HL-60/S4 treated with retinoic acid at 250 ng/mL for 4 days and 3 days (cell line): Measurements from ENCODE around the gene DOCK11.
"Not testable (repeated sequence)": the region's sequence is repeated elsewhere in the genome, so short reads cannot be mapped to it uniquely, and the experiment has no call there.

Experiments
- in situ Hi-C: fragments of 300-500 bp; cut with MboI; formaldehyde crosslinking; loops from 2 replicates; pipeline ENCODE4 v1.7.0; 2022; ENCODE audit warnings: low sequenced_read_pairs

Gene DOCK11

DNA sequence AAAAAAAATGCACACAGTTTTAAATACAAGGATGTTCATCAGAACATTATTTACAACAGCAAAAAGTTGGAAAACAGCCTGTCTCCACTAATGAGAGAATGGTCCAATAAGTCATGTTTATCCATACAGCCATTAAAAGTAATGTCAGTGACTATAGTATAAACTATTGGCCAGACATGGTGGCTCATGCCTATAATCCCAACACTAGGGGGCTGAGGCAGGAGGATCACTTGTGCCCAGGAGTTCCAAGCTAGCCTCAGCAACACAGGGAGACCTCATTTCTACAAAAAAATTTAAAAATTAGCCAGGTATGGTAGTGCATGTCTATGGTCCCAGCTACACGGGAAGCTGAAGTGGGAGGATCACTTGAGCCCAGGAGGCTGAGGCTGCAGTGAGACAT is 183.7 kb downstream of the DOCK11 start:
- in situ Hi-C loops = no loop called here

DNA sequence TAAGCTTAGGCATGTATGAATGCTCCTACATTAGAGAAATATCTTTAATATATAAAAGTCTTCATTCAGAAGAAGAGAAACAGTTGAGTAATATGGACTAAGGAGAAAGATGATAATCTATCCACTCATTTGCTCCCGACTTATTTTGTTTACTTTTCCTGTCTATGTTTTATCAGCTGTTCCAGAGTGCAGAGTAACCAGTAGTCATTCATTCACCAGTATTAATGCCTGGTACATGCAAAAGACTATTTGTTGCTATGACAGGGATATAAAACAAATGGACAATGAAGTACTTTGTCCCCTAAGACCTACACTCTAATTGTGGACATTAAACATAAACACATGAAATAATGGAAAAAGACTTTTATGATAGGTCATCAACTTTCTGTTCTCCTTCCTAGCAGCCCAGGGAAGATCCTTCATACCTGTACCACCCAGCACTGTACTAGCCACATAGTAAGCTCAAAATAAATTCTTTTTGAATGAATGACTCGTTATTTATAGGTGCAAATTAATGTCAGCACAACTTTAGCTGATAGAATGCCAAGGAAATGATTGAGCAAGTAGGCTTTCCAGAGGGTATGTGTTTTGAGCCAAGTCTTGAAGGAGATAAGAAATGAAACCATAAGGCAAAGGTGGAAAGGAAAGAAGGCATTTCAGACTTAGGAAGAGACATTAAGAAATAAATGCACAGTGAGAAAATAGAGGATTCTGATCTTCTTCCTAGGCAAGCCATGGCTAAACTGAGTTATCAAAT is 186.8 kb downstream of the DOCK11 start:
- in situ Hi-C loops = no loop called here

DNA sequence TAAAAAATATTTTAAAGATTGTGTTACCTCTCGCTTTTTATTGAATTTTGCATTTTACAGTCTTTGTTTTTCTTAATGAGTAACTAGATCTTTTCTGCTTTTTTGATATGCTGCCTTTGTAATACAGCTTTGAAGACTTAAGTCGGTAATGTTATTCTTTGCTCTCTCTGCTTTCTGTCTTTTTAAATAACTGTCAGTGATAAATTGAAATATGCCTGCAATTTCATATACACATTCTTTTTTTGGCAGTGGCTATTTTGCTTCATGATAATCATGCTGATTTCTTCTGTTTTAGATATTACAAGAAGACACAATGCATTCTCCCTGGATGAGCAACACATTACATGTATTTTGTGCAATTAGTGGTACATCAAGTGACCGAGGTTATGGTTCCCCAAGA is 189.8 kb downstream of the DOCK11 start:
- in situ Hi-C loops = no loop called here

DNA sequence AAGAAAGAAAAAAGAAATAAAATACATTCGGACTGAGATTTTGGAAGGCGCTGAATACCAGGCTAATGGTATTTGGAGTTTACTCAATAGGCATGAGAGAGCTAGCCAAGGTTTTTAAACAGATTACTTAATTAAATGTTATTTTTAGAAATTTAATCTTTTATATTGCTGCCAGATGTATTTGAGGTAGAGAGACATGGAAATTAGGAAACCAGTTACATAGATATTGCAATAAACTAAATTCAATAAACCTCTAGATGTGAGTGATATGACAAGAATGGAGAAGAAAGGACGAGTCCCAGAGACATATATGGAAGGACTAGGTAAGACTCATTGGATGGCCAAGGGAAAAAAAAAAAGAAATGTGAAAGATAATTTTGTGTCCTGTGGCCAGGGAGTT is 193.3 kb downstream of the DOCK11 start:
- in situ Hi-C loops = no loop called here

DNA sequence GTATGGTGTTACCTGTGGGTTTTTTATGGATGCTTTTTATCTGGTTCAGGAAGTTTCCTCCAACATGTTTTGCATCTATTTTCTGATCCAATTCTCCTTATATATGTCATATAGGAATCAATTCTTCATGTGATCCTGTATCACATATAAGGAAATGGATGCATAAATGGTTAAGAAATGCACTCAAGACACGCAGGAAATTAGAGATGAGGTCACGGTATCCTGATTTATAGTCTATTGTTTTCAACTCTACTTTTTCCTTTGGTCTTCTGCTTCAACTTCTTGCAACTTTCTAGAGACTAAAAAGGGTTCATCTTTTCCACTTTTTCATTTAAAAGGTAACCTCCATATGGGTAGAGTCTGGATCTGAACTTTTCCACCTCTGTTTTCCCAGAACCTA is 198.2 kb downstream of the DOCK11 start:
- in situ Hi-C loops = no loop called here

DNA sequence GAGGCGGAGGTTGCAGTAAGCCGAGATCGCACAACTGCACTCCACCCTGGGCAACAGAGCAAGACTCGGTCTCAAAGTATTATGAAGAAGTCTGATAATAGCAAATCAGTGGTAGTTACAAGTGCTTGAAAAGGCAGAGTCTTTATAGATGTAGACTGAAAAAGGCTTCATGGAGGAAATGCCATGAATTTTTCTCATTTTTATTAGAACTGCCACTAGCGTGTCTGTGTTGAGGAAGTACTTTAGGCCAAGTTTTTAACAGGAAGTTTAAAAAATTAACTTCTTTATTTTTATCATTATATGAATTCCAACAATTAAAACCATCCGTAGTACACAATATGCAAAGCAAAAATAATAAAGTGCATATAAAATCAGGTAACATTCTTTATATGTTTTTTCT is 199.0 kb downstream of the DOCK11 start:
- in situ Hi-C loops = no loop called here

DNA sequence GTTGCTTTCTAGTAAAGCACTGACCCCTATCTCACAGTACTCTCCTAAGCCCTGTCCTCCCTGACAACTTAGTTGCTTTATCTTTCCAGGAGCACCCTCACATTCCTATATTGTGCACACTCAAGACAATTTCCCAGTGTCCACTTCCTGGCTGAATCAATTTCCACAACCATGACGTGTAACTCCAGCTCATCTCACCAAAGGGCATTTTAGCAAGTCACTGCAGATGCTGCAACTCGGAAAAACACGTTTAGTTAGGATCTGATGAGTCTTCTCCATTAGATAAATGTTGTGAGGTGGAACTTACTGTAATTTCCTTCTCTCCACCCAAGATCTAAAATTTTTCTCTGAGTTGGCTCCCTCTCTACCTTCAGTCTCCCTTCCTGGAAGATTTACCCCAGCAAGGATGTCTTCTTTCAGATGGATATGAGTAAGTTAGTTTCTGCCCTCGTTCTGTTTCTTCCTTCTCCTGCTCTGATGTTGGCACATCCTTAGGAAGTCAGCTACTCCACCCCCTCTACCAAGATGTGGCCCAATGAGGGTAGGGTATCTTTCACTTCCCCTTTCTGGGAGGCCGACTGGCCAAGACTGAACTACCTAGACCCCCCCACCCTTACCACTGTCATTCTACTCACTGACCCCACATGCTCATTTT is 203.0 kb downstream of the DOCK11 start:
- in situ Hi-C loops = no loop called here

DNA sequence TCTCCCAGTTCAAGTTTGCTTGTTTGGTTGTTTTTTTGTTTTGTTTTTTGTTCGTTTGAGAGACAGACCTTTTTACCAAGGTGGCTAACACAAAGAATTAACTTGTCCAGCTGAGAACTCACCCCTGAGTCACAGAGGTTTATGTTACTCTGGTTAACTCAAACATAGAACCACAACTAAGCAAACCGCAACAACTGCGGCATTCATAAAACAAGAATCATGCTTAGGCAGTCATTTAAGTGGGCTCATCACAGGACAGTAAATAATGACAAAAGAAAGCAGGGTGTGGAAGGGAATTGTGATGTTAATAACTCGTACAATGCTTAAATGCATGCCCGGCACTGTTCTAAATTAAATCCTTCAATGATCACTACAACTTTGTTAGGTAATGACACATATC is 207.1 kb downstream of the DOCK11 start:
- in situ Hi-C loops = no loop called here

DNA sequence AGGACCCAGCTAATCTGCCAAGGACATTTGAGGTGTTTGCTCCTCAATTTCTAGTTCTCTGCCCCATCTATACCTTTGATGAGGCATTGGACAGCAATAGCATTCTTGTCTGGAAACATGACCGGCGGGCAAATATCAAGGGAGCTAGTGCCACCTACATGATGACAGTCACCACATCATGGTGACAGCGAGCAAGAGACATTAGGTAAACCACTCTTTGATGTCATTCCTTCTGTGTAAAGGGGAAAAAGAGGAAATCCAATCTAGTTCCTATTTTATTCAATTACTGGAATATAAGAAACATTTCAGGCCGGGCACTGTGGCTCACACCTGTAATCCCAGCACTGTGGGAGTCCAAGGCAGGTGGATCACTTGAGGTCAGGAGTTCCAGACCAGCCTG is 211.1 kb downstream of the DOCK11 start:
- in situ Hi-C loops = no loop called here

DNA sequence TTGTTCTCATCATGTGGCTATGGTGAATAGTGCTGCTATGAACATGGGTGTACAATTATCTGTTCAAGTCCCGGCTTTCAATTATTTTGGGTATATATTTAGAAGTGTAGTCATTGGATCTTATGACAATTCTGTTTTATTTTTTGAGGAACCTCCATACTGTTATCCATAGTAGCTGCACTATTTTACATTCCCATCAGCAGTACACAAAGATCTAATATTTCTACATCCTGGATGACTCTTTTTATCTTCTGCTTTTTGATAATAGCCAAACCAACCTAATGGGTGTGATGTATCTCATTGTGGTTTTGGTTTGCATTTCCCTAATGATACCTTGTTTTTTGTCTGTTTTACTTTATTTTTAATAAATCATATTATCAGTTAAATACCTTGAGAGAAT is 218.9 kb downstream of the DOCK11 start:
- in situ Hi-C loops = no loop called here

DNA sequence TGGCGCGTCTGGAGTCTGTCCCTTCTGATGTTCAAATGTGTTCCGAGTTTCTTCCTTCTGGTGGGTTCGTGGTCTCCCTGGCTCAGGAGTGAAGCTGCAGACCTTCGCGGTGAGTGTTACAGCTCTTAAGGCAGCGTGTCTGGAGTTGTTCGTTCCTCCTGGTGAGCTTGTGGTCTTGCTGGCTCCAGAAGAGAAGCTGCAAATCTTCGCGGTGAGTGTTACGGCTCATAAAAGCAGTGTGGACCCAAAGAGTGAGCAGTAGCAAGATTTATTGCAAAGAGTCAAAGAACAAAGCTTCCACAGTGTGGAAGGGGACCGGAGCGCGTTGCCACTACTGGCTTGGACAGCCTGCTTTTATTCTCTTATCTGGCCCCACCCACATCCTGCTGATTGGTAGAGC is 220.3 kb downstream of the DOCK11 start:
- in situ Hi-C loops = not testable (repeated sequence)

DNA sequence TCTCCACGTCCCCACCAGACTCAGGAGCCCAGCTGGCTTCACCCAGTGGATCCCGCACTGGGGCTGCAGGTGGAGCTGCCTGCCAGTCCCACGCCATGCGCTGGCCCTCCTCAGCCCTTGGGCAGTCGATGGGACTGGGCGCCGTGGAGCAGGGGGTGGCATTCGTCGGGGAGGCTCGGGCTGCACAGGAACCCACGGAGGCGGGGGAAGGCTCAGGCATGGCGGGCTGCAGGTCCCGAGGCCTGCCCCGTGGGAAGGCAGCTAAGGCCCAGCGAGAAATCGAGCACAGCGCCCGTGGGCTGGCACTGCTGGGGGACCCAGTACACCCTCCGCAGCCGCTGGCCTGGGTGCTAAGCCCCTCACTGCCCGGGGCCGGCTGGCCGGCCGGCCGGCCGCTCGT is 221.2 kb downstream of the DOCK11 start:
- in situ Hi-C loops = not testable (repeated sequence)

DNA sequence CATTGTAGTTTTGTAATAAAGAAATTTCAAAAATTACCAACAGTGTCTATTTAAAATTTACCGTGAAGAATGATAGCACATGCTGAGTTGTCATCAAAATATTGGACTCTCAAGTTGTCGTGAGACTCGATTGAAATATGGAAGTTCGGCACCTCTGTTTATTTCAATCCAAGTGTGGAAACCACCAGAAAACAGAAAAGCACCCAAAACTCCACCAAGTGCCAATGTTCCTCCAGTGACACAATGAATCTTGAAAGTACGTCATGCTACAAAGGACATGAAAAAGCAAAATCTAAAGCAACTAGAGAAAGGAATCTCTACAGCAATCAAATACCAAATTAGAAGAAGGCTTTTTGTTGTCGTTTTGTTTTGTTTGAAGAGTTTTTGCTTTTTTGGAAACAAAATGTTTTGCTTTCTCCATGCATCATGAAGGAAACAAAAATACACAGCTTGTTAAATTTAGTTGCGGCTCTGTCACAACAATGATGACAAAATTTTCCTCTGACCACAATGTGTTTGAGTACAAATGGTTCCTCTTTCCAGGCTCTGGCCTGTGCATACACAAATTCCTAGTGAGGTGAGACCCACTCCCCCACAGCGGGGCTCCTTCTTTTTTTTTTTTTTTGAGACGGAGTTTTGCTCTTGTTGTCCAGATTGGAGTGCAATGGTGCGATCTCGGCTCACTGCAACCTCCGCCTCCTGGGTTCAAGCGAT is 222.2 kb downstream of the DOCK11 start:
- in situ Hi-C loops = no loop called here

DNA sequence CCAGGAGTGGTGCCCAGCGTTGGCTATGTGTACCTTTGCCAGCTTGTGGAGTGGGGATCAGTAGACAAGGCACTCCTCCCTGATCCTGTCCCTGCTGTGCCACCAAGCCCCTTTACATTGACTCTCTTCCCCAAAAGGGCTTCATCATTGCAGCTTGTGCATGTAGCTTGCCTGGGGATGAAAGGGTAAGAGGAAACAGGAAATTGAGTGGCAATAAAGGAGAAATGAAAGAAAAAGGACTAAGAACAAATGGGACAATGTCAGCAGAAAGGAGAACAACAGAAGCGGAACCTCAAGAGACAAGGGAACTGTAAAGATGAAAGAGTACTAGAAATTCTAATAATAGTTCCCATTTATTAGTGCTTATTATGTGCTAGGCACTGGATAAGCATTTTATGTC is 223.1 kb downstream of the DOCK11 start:
- in situ Hi-C loops = no loop called here

DNA sequence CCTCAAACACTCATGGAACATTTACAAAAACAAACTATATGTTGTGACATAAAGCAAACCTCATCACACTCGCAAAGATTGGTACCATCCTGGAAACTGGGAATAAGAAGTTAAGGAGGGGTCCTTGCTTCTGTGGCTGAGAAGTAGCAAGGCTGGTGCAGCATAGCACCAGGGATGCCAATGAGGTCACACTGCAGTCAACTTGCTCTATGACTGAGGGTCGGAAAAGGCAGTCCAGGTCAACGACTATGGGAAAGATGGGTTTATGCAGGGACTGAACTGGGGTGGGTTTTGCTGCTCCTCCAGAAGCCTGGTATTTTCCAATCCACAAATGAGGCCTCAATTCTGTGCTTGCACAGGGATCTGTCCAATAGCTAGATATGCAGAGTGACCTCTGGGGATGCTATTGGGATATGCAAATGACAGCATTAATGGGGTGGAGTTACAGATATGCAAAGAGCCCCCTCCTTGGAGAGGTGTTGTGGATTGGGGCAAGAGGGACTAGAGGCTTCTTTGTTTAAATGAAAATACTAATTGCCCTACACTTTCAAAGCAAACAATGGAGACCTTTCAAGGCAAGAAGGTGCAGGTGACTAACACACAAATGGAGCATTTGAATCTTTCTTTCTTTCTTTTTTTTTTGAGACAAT is 224.6 kb downstream of the DOCK11 start:
- in situ Hi-C loops = no loop called here

DNA sequence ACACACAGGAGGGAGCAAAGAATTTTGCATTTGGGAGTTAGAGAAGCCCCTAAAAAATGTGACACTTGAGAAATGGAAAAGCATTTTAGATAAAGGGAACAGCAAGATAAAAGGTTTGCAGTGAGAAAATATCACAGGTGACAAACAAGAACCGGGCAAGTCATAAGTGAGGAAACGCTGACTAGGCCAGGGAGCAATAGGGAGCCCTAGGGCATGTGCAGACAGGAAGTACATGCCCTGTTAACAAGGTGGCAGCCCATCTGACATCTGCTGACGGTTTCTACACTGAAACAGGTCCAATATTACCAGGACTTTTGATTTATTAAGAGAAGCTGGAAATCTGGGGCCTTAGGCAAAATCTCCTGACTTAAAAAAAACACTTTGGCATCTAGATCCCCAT is 227.8 kb downstream of the DOCK11 start:
- in situ Hi-C loops = no loop called here

DNA sequence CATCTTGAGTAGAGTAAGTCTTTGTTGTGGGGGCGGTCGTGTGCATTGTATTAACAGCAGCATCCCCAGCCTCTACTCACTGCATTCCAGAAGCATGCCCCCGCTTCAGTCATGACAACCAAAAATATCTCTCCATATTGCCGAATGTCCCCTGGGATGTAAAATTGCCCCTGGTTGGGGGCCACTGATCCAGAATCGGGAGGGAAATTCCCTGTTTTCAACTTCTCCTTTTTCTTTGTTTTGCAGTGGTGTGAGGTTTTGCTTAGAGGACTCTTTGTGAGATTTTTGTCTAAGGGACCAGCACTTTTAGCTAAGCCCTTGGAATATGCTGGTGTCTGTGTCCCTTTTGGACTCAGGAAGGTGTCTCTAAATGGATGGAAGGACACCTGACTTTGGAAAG is 228.8 kb downstream of the DOCK11 start:
- in situ Hi-C loops = no loop called here

DNA sequence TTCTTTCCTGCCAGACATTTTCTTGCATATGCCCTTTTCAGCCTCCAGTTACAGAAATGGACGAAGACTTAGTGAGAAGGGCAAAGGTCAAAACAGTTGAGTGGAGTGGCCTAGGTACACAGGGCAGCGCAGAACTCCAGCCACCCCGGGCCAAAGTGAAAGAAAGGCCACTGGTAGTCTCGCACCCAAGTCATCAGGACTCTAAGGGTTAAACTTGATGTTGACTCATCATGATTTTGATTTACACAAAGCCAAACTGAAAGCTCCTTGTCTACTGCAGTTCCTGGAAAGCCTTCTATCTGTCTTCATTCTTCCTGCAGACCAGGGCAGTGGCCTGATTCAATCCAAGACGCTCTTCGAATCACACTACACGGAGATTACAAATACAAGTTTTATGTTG is 229.2 kb downstream of the DOCK11 start:
- in situ Hi-C loops = no loop called here

DNA sequence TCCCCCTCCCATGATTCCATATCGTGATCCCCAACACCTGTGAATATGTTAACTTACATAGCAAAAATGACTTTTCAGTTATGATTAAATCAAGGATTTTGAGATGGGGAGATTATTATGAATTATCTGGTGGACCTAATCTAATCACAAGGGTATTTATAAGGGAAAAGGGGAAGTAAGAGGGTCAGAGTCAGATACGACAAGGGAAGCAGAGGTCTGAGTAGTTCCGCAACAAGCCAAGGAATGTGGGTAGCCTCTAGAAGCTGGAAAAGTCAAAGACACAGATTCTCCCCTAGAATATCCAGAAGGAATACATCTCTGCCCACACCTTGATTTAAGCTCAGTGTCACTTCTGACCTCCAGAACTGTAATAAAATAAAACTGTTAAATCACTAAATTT is 230.8 kb downstream of the DOCK11 start:
- in situ Hi-C loops = no loop called here

DNA sequence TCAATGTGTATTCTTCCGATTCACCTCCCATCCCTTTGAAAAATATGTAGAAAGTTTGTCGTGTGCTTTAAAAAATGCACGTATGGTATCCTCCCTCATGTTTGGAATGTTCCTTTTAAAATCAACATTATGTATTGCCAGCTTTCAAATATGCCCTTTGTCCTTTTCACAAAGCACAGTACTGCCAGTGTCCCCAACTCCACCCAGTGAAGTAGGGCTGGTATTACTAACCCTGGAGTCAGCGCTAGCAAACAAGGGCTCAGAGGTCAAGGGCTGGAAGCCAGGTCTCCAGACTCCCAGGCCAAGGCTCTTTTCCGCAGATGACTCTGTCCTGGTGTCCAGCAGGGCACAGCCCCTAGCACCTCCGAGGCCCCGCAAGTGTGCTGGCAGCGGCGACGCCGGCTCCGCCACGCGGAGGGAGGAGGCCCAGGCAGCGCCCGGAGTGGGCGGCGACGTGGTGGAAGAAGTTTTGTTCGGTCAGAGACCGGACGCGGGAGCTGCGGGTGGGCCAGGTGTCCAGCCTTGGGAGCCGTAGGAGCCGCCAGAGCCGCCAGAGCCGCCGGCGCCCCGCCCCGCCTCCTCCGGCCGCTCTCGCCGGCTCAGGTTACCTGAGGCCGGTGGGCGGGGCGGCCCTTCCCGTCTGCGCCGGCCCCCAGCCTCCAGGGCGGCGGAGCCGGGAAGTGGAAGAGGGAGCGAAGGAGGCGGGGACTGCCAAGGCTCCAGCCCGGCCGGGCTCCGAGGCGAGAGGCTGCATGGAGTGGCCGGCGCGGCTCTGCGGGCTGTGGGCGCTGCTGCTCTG is 231.5 kb downstream of the DOCK11 start, which contains the start of gene IL13RA1:
Gene IL13RA1, plus strand, starts transcription at position 720 of the 799 bp plus-strand sequence. Its CDS starts 33 bp downstream, at position 753.
- in situ Hi-C loops = no loop called here
